Testis (tissue), 3 donors: ENCODE results near the gene MKS1. TPM values are rescaled to one million over a fixed set of nuclear protein-coding genes. Genes with fewer than 3 reads are reported as not detected.

Experiments used
- DNase-seq: peaks from one replicate; pipeline ENCODE4 v3.0.0-alpha.2; 2019
- H3K27ac ChIP-seq, 2 donors: fragments of 200-600 bp; sonication (generic); one replicate each; pipeline ENCODE4 v1.5.1; 2019
- H3K27me3 ChIP-seq: fragments of 200-600 bp; sonication (generic); one replicate; pipeline ENCODE4 v1.5.1; 2019
- H3K36me3 ChIP-seq: fragments of 200-600 bp; sonication (generic); one replicate; pipeline ENCODE4 v1.5.1; 2017; ENCODE audit warnings: low read depth; ENCODE audit errors: missing control alignments
- H3K4me1 ChIP-seq: fragments of 200-600 bp; sonication (generic); one replicate; pipeline ENCODE4 v1.5.1; 2019
- H3K4me3 ChIP-seq, 2 donors: fragments of 200-600 bp; sonication (generic); one replicate each; pipeline ENCODE4 v1.5.1; 2017 to 2019
- H3K9me3 ChIP-seq: fragments of 200-600 bp; sonication (generic); one replicate; pipeline ENCODE4 v1.5.1; 2017
- CTCF ChIP-seq, 3 experiments: fragments of 450-650 bp in 2 of 3; fragments of 200-600 bp in 1 of 3; sonication (generic) in 1 of 3; IDR thresholded peaks; one replicate each; pipeline ENCODE4 v1.5.1; 2016 to 2019; ENCODE audit warnings: antibody characterized with exemption in 3 of 3, mild to moderate bottlenecking in 2 of 3, moderate library complexity in 1 of 3
- POLR2A ChIP-seq: fragments of 450-650 bp; IDR thresholded peaks from one replicate; pipeline ENCODE4 v1.6.1; 2017; ENCODE audit warnings: antibody characterized with exemption, mild to moderate bottlenecking, moderate library complexity
- WGBS, 2 donors: methylation state at CpG; one replicate each; pipeline ENCODE4 v1.1.5; 2018; 5-methylcytosine and 5-hydroxymethylcytosine counted together
- intact Hi-C: fragments of 100-400 bp; cut with DNase I; formaldehyde crosslinking; loops from one replicate; pipeline ENCODE4 v1.15.1; 2023; ENCODE audit warnings: low total_unique reads
- polyA plus RNA-seq: library from polyadenylated mRNA; stranded (reverse); fragments of 350-450 nt; fragmentation: Illumina TruSeq; extraction: RNeasy Lipid Tissue Mini Kit (QIAGEN cat#74804); gene quantifications from one replicate; pipeline ENCODE4 v1.2.3, GENCODE V29; 2014; ENCODE audit warnings: low read depth, low replicate concordance; ENCODE audit not compliant: insufficient read depth
- total RNA-seq, 2 donors: library from RNA; depleted of rRNA; stranded (reverse); fragments of >200 nt; gene quantifications; one replicate each; pipeline ENCODE4 v1.2.3, GENCODE V29; 2016

Gene MKS1
- total and polyA plus RNA-seq, 3 donors from 2014 or later, result 32.0 to 34.3 (median 32.3) TPM

GRCh38 chr17:58200024-58200633 is 18.9 kb downstream of the MKS1 start:
- intact Hi-C loops, result no loop called here
- Histone ChIP-seq H3K36me3 (no peaks in the 10 kb centered on the region), H3K4me1 (no peaks in the 10 kb centered on the region), H3K9me3 (no peaks in the 10 kb centered on the region), H3K27ac (no peak overlapping the region), H3K27me3 (no peaks in the 10 kb centered on the region), H3K4me3 (no peak overlapping the region)
- DNase-seq, result peak; percentile 68
- peak; percentile 19 to 52 (median 33) for TF ChIP-seq CTCF (IDR thresholded peaks at IDR 0.05)
- no peak for TF ChIP-seq POLR2A
- WGBS, 2 donors, result 54 to 58% methylated on average over 5 to 14 of the region's 14 CpGs

- no peak for DNase-seq
- Histone ChIP-seq H3K27ac (no peak overlapping the region), H3K9me3 (no peaks in the 10 kb centered on the region), H3K4me3 (no peak overlapping the region), H3K27me3 (no peaks in the 10 kb centered on the region), H3K36me3 (no peaks in the 10 kb centered on the region), H3K4me1 (no peaks in the 10 kb centered on the region)
- intact Hi-C loops, result no loop called here
- WGBS, 2 donors, result 86 to 88% methylated on average over 7 of the region's 7 CpGs
- TF ChIP-seq CTCF (IDR thresholded peaks at IDR 0.05) (no peak), POLR2A (no peak)
Observed at GRCh38 chr17:58196610-58197009, 22.4 kb downstream of the MKS1 start.

- Histone ChIP-seq H3K36me3 (no peaks in the 10 kb centered on the region), H3K27ac (no peak overlapping the region), H3K27me3 (no peaks in the 10 kb centered on the region), H3K9me3 (no peaks in the 10 kb centered on the region), H3K4me3 (no peak overlapping the region), H3K4me1 (no peaks in the 10 kb centered on the region)
- TF ChIP-seq POLR2A, result no peak
- no peak for TF ChIP-seq CTCF (IDR thresholded peaks at IDR 0.05)
- DNase-seq, result no peak
- WGBS, 2 donors, result 80 to 84% methylated on average over 4 to 5 of the region's 5 CpGs
- intact Hi-C loops, result no loop called here
Observed at GRCh38 chr17:58195518-58196123, 23.4 kb downstream of the MKS1 start.

- H3K4me3 ChIP-seq, result no peak overlapping the region
- WGBS, 2 donors, result 66 to 84% methylated on average over 13 to 18 of the region's 18 CpGs
- intact Hi-C loops, result no loop called here
- TF ChIP-seq CTCF (IDR thresholded peaks at IDR 0.05) (no peak), POLR2A (no peak)
- H3K4me1 ChIP-seq, result no peaks in the 10 kb centered on the region
- DNase-seq, result no peak
- H3K27me3 ChIP-seq, result no peaks in the 10 kb centered on the region
- H3K36me3 ChIP-seq, result no peaks in the 10 kb centered on the region
- H3K27ac ChIP-seq, result no peak overlapping the region
- no peaks in the 10 kb centered on the region for H3K9me3 ChIP-seq
Observed at GRCh38 chr17:58193641-58194255, 25.3 kb downstream of the MKS1 start.
